ENCODE results near the gene CITED2. TPM values are rescaled to one million over a fixed set of nuclear protein-coding genes. Genes with fewer than 3 reads are reported as not detected.

Gene CITED2
- total and polyA plus RNA-seq, 7 experiments from 2014 or later = 30.6 to 152 (median 112) TPM

GRCh38 chr6:139390447-139390846 lies 16.0 kb upstream of the CITED2 start:
- no peaks in the 10 kb centered on the region for H3K9me3 ChIP-seq (ENCODE audit: control insufficient read depth in 2 of 3, low read length in 3 of 3)
- H3K4me1 ChIP-seq (ENCODE audit: control insufficient read depth in 2 of 2, insufficient read depth in 2 of 2, low read length in 2 of 2) = no peaks in the 10 kb centered on the region
- H3K36me3 ChIP-seq (ENCODE audit: control insufficient read depth in 2 of 3, insufficient read depth in 3 of 3, low read length in 3 of 3) = no peaks in the 10 kb centered on the region
- peaks cover 0 to 5% (median 0%) of the 10 kb centered on the region in 5 donors for H3K27me3 Mint-ChIP-seq
- H3K9me3 Mint-ChIP-seq = peaks cover 0 to 2% (median 0%) of the 10 kb centered on the region in 11 donors
- H3K27me3 ChIP-seq (ENCODE audit: control insufficient read depth in 2 of 2, insufficient read depth in 2 of 2, low read length in 2 of 2) = no peaks in the 10 kb centered on the region
- no peak overlapping the region for H3K27ac ChIP-seq (ENCODE audit: low read depth, low read length)
- H3K4me1 Mint-ChIP-seq = peaks cover 0 to 1% (median 0%) of the 10 kb centered on the region in 7 donors
- ChIA-PET CTCF (interaction anchor here (0.6 kb wide), 1 partner anchor 111 kb away, joined by 3 read pairs; no protein-coding TSS in a partner anchor), POLR2A (interaction anchor here (0.9 kb wide), 1 partner anchor 15 kb away, joined by 3 read pairs; no protein-coding TSS in a partner anchor)
- no peak overlapping the region for H3K4me3 ChIP-seq (ENCODE audit: low read length)
- no peaks in the 10 kb centered on the region for H3K36me3 Mint-ChIP-seq
- H3K4me3 Mint-ChIP-seq = no peak overlapping the region
- no peak overlapping the region for H3K27ac Mint-ChIP-seq
- intact Hi-C loops (cut with micrococcal nuclease) = no loop called here
- DNase-seq = no peak
- ATAC-seq = no peak

- ATAC-seq (no peak), DNase-seq (no peak)
- H3K4me1 ChIP-seq (ENCODE audit: control insufficient read depth in 2 of 2, insufficient read depth in 2 of 2, low read length in 2 of 2) = no peaks in the 10 kb centered on the region
- no peaks in the 10 kb centered on the region for H3K36me3 ChIP-seq (ENCODE audit: control insufficient read depth in 2 of 3, insufficient read depth in 3 of 3, low read length in 3 of 3)
- no peaks in the 10 kb centered on the region for H3K36me3 Mint-ChIP-seq
- peak overlapping the region in 1 of 9 donors; percentile 9 for H3K27ac Mint-ChIP-seq
- H3K27me3 ChIP-seq (ENCODE audit: control insufficient read depth in 2 of 2, insufficient read depth in 2 of 2, low read length in 2 of 2) = no peaks in the 10 kb centered on the region
- H3K4me3 Mint-ChIP-seq = no peak overlapping the region
- H3K27ac ChIP-seq (ENCODE audit: low read depth, low read length) = no peak overlapping the region
- intact Hi-C loops (cut with micrococcal nuclease) = no loop called here
- peaks cover 0 to 1% (median 0%) of the 10 kb centered on the region in 11 donors for H3K9me3 Mint-ChIP-seq
- POLR2A ChIA-PET = no interaction called here
- no peaks in the 10 kb centered on the region for H3K4me1 Mint-ChIP-seq
- CTCF ChIA-PET = interaction anchor here (1.0 kb wide), 1 partner anchor 11 kb away, joined by 3 read pairs; no protein-coding TSS in a partner anchor
- no peaks in the 10 kb centered on the region for H3K9me3 ChIP-seq (ENCODE audit: control insufficient read depth in 2 of 3, low read length in 3 of 3)
- peaks cover 0 to 1% (median 0%) of the 10 kb centered on the region in 5 donors for H3K27me3 Mint-ChIP-seq
- no peak overlapping the region for H3K4me3 ChIP-seq (ENCODE audit: low read length)
Measured at GRCh38 chr6:139388384-139388783, 13.9 kb upstream of the CITED2 start.

GRCh38 chr6:139386404-139386803 lies 12.0 kb upstream of the CITED2 start:
- intact Hi-C loops (cut with micrococcal nuclease) = no loop called here

GRCh38 chr6:139381216-139381865 lies 6.9 kb upstream of the CITED2 start:
- peaks cover 0 to 4% (median 0%) of the 10 kb centered on the region in 5 donors for H3K36me3 Mint-ChIP-seq
- intact Hi-C loops (cut with micrococcal nuclease) = no loop called here
- Histone ChIP-seq H3K27me3 (ENCODE audit: control insufficient read depth in 2 of 2, insufficient read depth in 2 of 2, low read length in 2 of 2) (no peaks in the 10 kb centered on the region), H3K4me3 (ENCODE audit: low read length) (no peak overlapping the region), H3K9me3 (ENCODE audit: control insufficient read depth in 2 of 3, low read length in 3 of 3) (no peaks in the 10 kb centered on the region), H3K27ac (ENCODE audit: low read depth, low read length) (no peak overlapping the region), H3K4me1 (ENCODE audit: control insufficient read depth in 2 of 2, insufficient read depth in 2 of 2, low read length in 2 of 2) (peaks cover under 1 to 4% of the 10 kb centered on the region in 2 donors), H3K36me3 (ENCODE audit: control insufficient read depth in 2 of 3, insufficient read depth in 3 of 3, low read length in 3 of 3) (no peaks in the 10 kb centered on the region)
- peaks cover under 1 to 11% (median 5%) of the 10 kb centered on the region in 7 donors for H3K4me1 Mint-ChIP-seq
- DNase-seq = no peak
- POLR2A ChIA-PET = interaction anchor here (0.6 kb wide), 2 partner anchors 1495 to 1504 kb away, joined by 3 to 6 read pairs; no protein-coding TSS in a partner anchor
- peaks cover 0 to 5% (median 0%) of the 10 kb centered on the region in 11 donors for H3K9me3 Mint-ChIP-seq
- ATAC-seq = no peak
- CTCF ChIA-PET = interaction anchor here (0.6 to 0.7 kb wide), 2 partner anchors 29 to 392 kb away, joined by 3 read pairs; no protein-coding TSS in a partner anchor
- H3K4me3 Mint-ChIP-seq = no peak overlapping the region
- H3K27me3 Mint-ChIP-seq = peaks cover 0 to 17% (median 4%) of the 10 kb centered on the region in 5 donors
- H3K27ac Mint-ChIP-seq = no peak overlapping the region

More at GRCh38 chr6:139386404-139386803, 12.0 kb upstream of the CITED2 start:
- DNase-seq (no peak), ATAC-seq (no peak)
- peaks cover 0 to 5% (median 0%) of the 10 kb centered on the region in 11 donors for H3K9me3 Mint-ChIP-seq
- CTCF ChIA-PET = interaction anchor here (0.5 to 0.7 kb wide), 2 partner anchors 16 to 165 kb away, joined by 3 to 4 read pairs; no protein-coding TSS in a partner anchor
- H3K4me1 Mint-ChIP-seq = no peaks in the 10 kb centered on the region
- Histone ChIP-seq H3K9me3 (ENCODE audit: control insufficient read depth in 2 of 3, low read length in 3 of 3) (no peaks in the 10 kb centered on the region), H3K27me3 (ENCODE audit: control insufficient read depth in 2 of 2, insufficient read depth in 2 of 2, low read length in 2 of 2) (no peaks in the 10 kb centered on the region), H3K4me1 (ENCODE audit: control insufficient read depth in 2 of 2, insufficient read depth in 2 of 2, low read length in 2 of 2) (no peaks in the 10 kb centered on the region), H3K27ac (ENCODE audit: low read depth, low read length) (no peak overlapping the region), H3K36me3 (ENCODE audit: control insufficient read depth in 2 of 3, insufficient read depth in 3 of 3, low read length in 3 of 3) (no peaks in the 10 kb centered on the region), H3K4me3 (ENCODE audit: low read length) (no peak overlapping the region)
- H3K27ac Mint-ChIP-seq = no peak overlapping the region
- H3K27me3 Mint-ChIP-seq = peaks cover 0 to 14% (median 4%) of the 10 kb centered on the region in 5 donors
- peaks cover 0 to 4% (median 0%) of the 10 kb centered on the region in 5 donors for H3K36me3 Mint-ChIP-seq
- POLR2A ChIA-PET = no interaction called here
- no peak overlapping the region for H3K4me3 Mint-ChIP-seq

- H3K9me3 Mint-ChIP-seq = peaks cover 0 to 5% (median 0%) of the 10 kb centered on the region in 11 donors
- CTCF ChIA-PET = interaction anchor here (0.6 kb wide), 2 partner anchors 725 to 789 kb away, joined by 3 read pairs; no protein-coding TSS in a partner anchor
- no peak overlapping the region for H3K4me3 Mint-ChIP-seq
- no peak overlapping the region for H3K27ac Mint-ChIP-seq
- no peak overlapping the region for H3K27ac ChIP-seq (ENCODE audit: low read depth, low read length)
- POLR2A ChIA-PET = interaction anchor here (1.4 kb wide), 1 partner anchor 11 kb away, joined by 5 read pairs; no protein-coding TSS in a partner anchor
- intact Hi-C loops (cut with micrococcal nuclease) = no loop called here
- H3K4me1 ChIP-seq (ENCODE audit: control insufficient read depth in 2 of 2, insufficient read depth in 2 of 2, low read length in 2 of 2) = peaks cover 5 to 8% of the 10 kb centered on the region in 2 donors
- no peaks in the 10 kb centered on the region for H3K9me3 ChIP-seq (ENCODE audit: control insufficient read depth in 2 of 3, low read length in 3 of 3)
- no peak for DNase-seq
- ATAC-seq = no peak
- no peak overlapping the region for H3K4me3 ChIP-seq (ENCODE audit: low read length)
- H3K27me3 Mint-ChIP-seq = peaks cover 0 to 17% (median 4%) of the 10 kb centered on the region in 5 donors
- H3K36me3 ChIP-seq (ENCODE audit: control insufficient read depth in 2 of 3, insufficient read depth in 3 of 3, low read length in 3 of 3) = no peaks in the 10 kb centered on the region
- H3K27me3 ChIP-seq (ENCODE audit: control insufficient read depth in 2 of 2, insufficient read depth in 2 of 2, low read length in 2 of 2) = no peaks in the 10 kb centered on the region
- H3K36me3 Mint-ChIP-seq = peaks cover 0 to 4% (median 0%) of the 10 kb centered on the region in 5 donors
- H3K4me1 Mint-ChIP-seq = peaks cover 4 to 19% (median 8%) of the 10 kb centered on the region in 7 donors
Measured at GRCh38 chr6:139380611-139381010, 6.2 kb upstream of the CITED2 start.

- Histone ChIP-seq H3K27me3 (ENCODE audit: control insufficient read depth in 2 of 2, insufficient read depth in 2 of 2, low read length in 2 of 2) (no peaks in the 10 kb centered on the region), H3K36me3 (ENCODE audit: control insufficient read depth in 2 of 3, insufficient read depth in 3 of 3, low read length in 3 of 3) (no peaks in the 10 kb centered on the region), H3K4me3 (ENCODE audit: low read length) (no peak overlapping the region), H3K4me1 (ENCODE audit: control insufficient read depth in 2 of 2, insufficient read depth in 2 of 2, low read length in 2 of 2) (peaks cover 5 to 8% of the 10 kb centered on the region in 2 donors), H3K27ac (ENCODE audit: low read depth, low read length) (no peak overlapping the region), H3K9me3 (ENCODE audit: control insufficient read depth in 2 of 3, low read length in 3 of 3) (no peaks in the 10 kb centered on the region)
- peaks cover 0 to 5% (median 0%) of the 10 kb centered on the region in 11 donors for H3K9me3 Mint-ChIP-seq
- intact Hi-C loops (cut with micrococcal nuclease) = no loop called here
- DNase-seq = no peak
- H3K27ac Mint-ChIP-seq = no peak overlapping the region
- H3K36me3 Mint-ChIP-seq = peaks cover 0 to 4% (median 0%) of the 10 kb centered on the region in 5 donors
- ATAC-seq = no peak
- ChIA-PET POLR2A (interaction anchor here (1.4 kb wide), 1 partner anchor 10 kb away, joined by 5 read pairs; no protein-coding TSS in a partner anchor), CTCF (interaction anchor here (0.6 kb wide), 2 partner anchors 726 to 789 kb away, joined by 3 read pairs; no protein-coding TSS in a partner anchor)
- H3K27me3 Mint-ChIP-seq = peaks cover 0 to 17% (median 4%) of the 10 kb centered on the region in 5 donors
- H3K4me1 Mint-ChIP-seq = peaks cover 4 to 21% (median 10%) of the 10 kb centered on the region in 7 donors
- H3K4me3 Mint-ChIP-seq = no peak overlapping the region
Measured at GRCh38 chr6:139380168-139380567, 5.7 kb upstream of the CITED2 start.

All from naive thymus-derived CD4-positive, alpha-beta T cell (primary cell).